Measurements from ENCODE around the gene TOX2.

TOX2 gene

GRCh38 chr20:43957392-43957791, 42.7 kb downstream of the TOX2 start:
- no peak for DNase-seq (ENCODE audit: low read depth)

- DNase-seq (ENCODE audit: low read depth) = no peak
Measured at GRCh38 chr20:43958626-43959025, 44.0 kb downstream of the TOX2 start.

GRCh38 chr20:43959079-43959919, 44.6 kb downstream of the TOX2 start:
- no peak for DNase-seq (ENCODE audit: low read depth)

GRCh38 chr20:43959920-43960227, 45.2 kb downstream of the TOX2 start:
- no peak for DNase-seq (ENCODE audit: low read depth)

- no peak for DNase-seq (ENCODE audit: low read depth)
Measured at GRCh38 chr20:43960231-43960630, 45.6 kb downstream of the TOX2 start.

- no peak for DNase-seq (ENCODE audit: low read depth)
Measured at GRCh38 chr20:43961116-43961515, 46.5 kb downstream of the TOX2 start.

- no peak for DNase-seq (ENCODE audit: low read depth)
Measured at GRCh38 chr20:43961541-43962471, 47.2 kb downstream of the TOX2 start.

GRCh38 chr20:43962530-43962929, 47.9 kb downstream of the TOX2 start:
- DNase-seq (ENCODE audit: low read depth) = no peak

- DNase-seq (ENCODE audit: low read depth) = no peak
Measured at GRCh38 chr20:43963233-43963632, 48.6 kb downstream of the TOX2 start.

GRCh38 chr20:43963872-43964791, 49.5 kb downstream of the TOX2 start:
- DNase-seq (ENCODE audit: low read depth) = no peak

GRCh38 chr20:43968341-43969000, 53.8 kb downstream of the TOX2 start:
- no peak for DNase-seq (ENCODE audit: low read depth)

- DNase-seq (ENCODE audit: low read depth) = no peak
Measured at GRCh38 chr20:43969028-43969447, 54.4 kb downstream of the TOX2 start.

- no peak for DNase-seq (ENCODE audit: low read depth)
Measured at GRCh38 chr20:43969501-43970182, 55.0 kb downstream of the TOX2 start.

GRCh38 chr20:43971267-43971666, 56.6 kb downstream of the TOX2 start:
- DNase-seq (ENCODE audit: low read depth) = no peak

- no peak for DNase-seq (ENCODE audit: low read depth)
Measured at GRCh38 chr20:43972051-43972450, 57.4 kb downstream of the TOX2 start.

GRCh38 chr20:43972692-43973091, 58.0 kb downstream of the TOX2 start:
- DNase-seq (ENCODE audit: low read depth) = no peak

- DNase-seq (ENCODE audit: low read depth) = no peak
Measured at GRCh38 chr20:43973231-43973630, 58.6 kb downstream of the TOX2 start.

GRCh38 chr20:43973671-43974450, 59.2 kb downstream of the TOX2 start:
- DNase-seq (ENCODE audit: low read depth) = no peak

GRCh38 chr20:43974695-43975094, 60.0 kb downstream of the TOX2 start:
- DNase-seq (ENCODE audit: low read depth) = no peak

- DNase-seq (ENCODE audit: low read depth) = no peak
Measured at GRCh38 chr20:43975096-43975768, 60.6 kb downstream of the TOX2 start.
